Measurements from ENCODE around the gene NR4A3. TPM values are rescaled to one million over a fixed set of nuclear protein-coding genes. Genes with fewer than 3 reads are reported as not detected.

Gene NR4A3
- total and polyA plus RNA-seq, 10 of the 15 experiments (the other 5 are each of a cell fraction or from before 2014, with no cell fraction given) = 0.04 to 2.1 (median 0.64) TPM; not detected in 1

- no peak for TF ChIP-seq CHD4 (IDR thresholded peaks at IDR 0.05)
- TF ChIP-seq DPF2 (IDR thresholded peaks at IDR 0.05) = 0 out of 2 replicates have a peak, but pooled peaks have one; percentile 23
- no peak for TF ChIP-seq ZBTB4 (CRISPR knock-in tag; IDR thresholded peaks at IDR 0.05)
- no peak for TF ChIP-seq TCF3 (IDR thresholded peaks at IDR 0.05; ENCODE audit: borderline replicate concordance, insufficient read depth, low read depth, low read length)
- TF ChIP-seq RCOR1 (conservative IDR thresholded peaks at IDR 0.05; ENCODE audit: low read depth, low read length) = no peak
- TF ChIP-seq MTA3 (IDR thresholded peaks at IDR 0.05; ENCODE audit: borderline replicate concordance, low read length) = no peak
- no peak for TF ChIP-seq NR2C1 (IDR thresholded peaks at IDR 0.05)
- TF ChIP-seq ZNF24 (IDR thresholded peaks at IDR 0.05) = peak; percentile 38
- peak; percentile 88 for TF ChIP-seq RUNX3 (IDR thresholded peaks at IDR 0.05; ENCODE audit: low read length)
- no peak for TF ChIP-seq ZBTB33 (IDR thresholded peaks at IDR 0.05)
- 0 out of 2 replicates have a peak, but pooled peaks have one; percentile 36 for TF ChIP-seq RELB (IDR thresholded peaks at IDR 0.05; ENCODE audit: low read depth)
- TF ChIP-seq TCF12 (IDR thresholded peaks at IDR 0.05; ENCODE audit: low read depth, low read length) = no peak
- TF ChIP-seq BCL3 (IDR thresholded peaks at IDR 0.05; ENCODE audit: borderline replicate concordance, insufficient read depth, low read depth, low read length, poor library complexity, severe bottlenecking) = no peak
- TF ChIP-seq SIX5 (IDR thresholded peaks at IDR 0.05; ENCODE audit: low read depth, low read length, severe bottlenecking) = no peak
- peak; percentile 37; the same call in 1 of the 2 replicates for TF ChIP-seq EED (IDR thresholded peaks at IDR 0.05; ENCODE audit: low read depth)
- TF ChIP-seq MYC (IDR thresholded peaks at IDR 0.05; ENCODE audit: insufficient read depth, insufficient read length, insufficient replicate concordance, low read length, severe bottlenecking) = no peak
- no peak for TF ChIP-seq SMAD1 (IDR thresholded peaks at IDR 0.05; ENCODE audit: low read depth, partially characterized antibody)
- 0 out of 2 replicates have a peak, but pooled peaks have one; percentile 16 for TF ChIP-seq JUNB (IDR thresholded peaks at IDR 0.05)
- TF ChIP-seq MAX (IDR thresholded peaks at IDR 0.05; ENCODE audit: low read depth, low read length) = no peak
- TF ChIP-seq IKZF2 (IDR thresholded peaks at IDR 0.05) = peak; percentile 58 to 70; a peak in 3 of 4 replicates
- TF ChIP-seq MYB (IDR thresholded peaks at IDR 0.05; ENCODE audit: borderline replicate concordance, low read depth, low read length) = no peak
- TF ChIP-seq FOXM1 (IDR thresholded peaks at IDR 0.05; ENCODE audit: low read depth, low read length) = 0 out of 2 replicates have a peak, but pooled peaks have one; percentile 31
- TF ChIP-seq BHLHE40 (IDR thresholded peaks at IDR 0.05; ENCODE audit: borderline replicate concordance in 1 of 2, low read depth in 2 of 2, low read length in 1 of 2) = peak in 1 of 2 experiments; percentile 23; a peak in 1 of 4 replicates
Measured at GRCh38 chr9:99851500-99851822, 29.8 kb downstream of the NR4A3 start (continued).

All from GM12878 (cell line).